SK-N-SH (cell line): Measurements from ENCODE around the gene ELOVL2.

Source experiments
- SMC3 ChIP-seq: IDR thresholded peaks from 2 replicates; pipeline ENCODE4 v1.6.1; 2012; ENCODE audit warnings: low read depth, low read length, improper control_type of control experiment
- YY1 ChIP-seq: IDR thresholded peaks from 2 replicates; pipeline ENCODE4 v1.4.0; 2012; ENCODE audit warnings: low read depth, mild to moderate bottlenecking
- TF ChIP-seq, protein P1 (sequence below): fragments of 200-600 bp; sonication (generic); IDR thresholded peaks from 2 replicates; pipeline ENCODE4 v1.6.1; 2017; ENCODE audit warnings: antibody characterized with exemption, mild to moderate bottlenecking, moderate library complexity

DNA sequence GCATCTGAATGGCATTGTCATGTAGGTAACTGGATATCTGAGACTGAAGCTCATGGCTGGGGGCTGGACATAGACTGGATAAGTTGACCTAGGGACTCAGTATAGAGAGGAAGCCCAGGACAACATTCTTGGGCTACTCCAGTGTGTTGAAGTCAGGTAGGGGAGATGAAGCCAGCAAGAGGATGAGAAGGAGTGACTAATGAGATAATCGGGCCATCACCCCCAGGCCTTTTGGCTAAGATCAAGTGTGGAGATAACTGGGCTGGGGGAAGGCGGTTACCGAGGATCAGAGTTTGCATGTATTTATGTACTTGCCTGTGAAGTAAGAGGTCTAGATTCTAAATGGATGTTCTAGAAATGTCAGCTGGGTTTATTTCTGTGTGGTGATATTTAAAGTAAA, 73.4 kb downstream of the ELOVL2 start:
- TF ChIP-seq, protein P1, sequence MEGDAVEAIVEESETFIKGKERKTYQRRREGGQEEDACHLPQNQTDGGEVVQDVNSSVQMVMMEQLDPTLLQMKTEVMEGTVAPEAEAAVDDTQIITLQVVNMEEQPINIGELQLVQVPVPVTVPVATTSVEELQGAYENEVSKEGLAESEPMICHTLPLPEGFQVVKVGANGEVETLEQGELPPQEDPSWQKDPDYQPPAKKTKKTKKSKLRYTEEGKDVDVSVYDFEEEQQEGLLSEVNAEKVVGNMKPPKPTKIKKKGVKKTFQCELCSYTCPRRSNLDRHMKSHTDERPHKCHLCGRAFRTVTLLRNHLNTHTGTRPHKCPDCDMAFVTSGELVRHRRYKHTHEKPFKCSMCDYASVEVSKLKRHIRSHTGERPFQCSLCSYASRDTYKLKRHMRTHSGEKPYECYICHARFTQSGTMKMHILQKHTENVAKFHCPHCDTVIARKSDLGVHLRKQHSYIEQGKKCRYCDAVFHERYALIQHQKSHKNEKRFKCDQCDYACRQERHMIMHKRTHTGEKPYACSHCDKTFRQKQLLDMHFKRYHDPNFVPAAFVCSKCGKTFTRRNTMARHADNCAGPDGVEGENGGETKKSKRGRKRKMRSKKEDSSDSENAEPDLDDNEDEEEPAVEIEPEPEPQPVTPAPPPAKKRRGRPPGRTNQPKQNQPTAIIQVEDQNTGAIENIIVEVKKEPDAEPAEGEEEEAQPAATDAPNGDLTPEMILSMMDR, result no peak
- TF ChIP-seq SMC3 (no peak), YY1 (no peak)
